H9 (cell line): ENCODE measurements around the gene CEMIP2. TPM values are rescaled to one million over a fixed set of nuclear protein-coding genes. Genes with fewer than 3 reads are reported as not detected.

Source experiments
- DNase-seq: peaks from one replicate; pipeline ENCODE4 v3.0.0-alpha.2; 2017
- H2AFZ ChIP-seq: one replicate; pipeline ENCODE4 v1.6.1; 2013; ENCODE audit warnings: mild to moderate bottlenecking, low read length, control low read depth, moderate library complexity
- H2AK5ac ChIP-seq: 2 replicates; pipeline ENCODE4 v1.6.1; 2013; ENCODE audit warnings: low read length, control low read depth, mixed read lengths; ENCODE audit not compliant: insufficient read length
- H2BK120ac ChIP-seq: one replicate; pipeline ENCODE4 v1.6.1; 2013; ENCODE audit warnings: low read depth, mild to moderate bottlenecking, low read length, control low read depth, inconsistent platforms; ENCODE audit not compliant: poor library complexity, severe bottlenecking
- H2BK12ac ChIP-seq: 2 replicates; pipeline ENCODE4 v1.6.1; 2013; ENCODE audit warnings: low read length, control low read depth, mixed read lengths, low read depth; ENCODE audit not compliant: insufficient read length
- H2BK15ac ChIP-seq: 2 replicates; pipeline ENCODE4 v1.6.1; 2013; ENCODE audit warnings: low read depth, low read length, control low read depth
- H2BK20ac ChIP-seq: one replicate; pipeline ENCODE4 v1.6.1; 2013; ENCODE audit warnings: low read depth, mild to moderate bottlenecking, low read length, control low read depth, inconsistent platforms; ENCODE audit not compliant: poor library complexity, severe bottlenecking
- H2BK5ac ChIP-seq: 2 replicates; pipeline ENCODE4 v1.6.1; 2013; ENCODE audit warnings: low read length, control low read depth, mixed read lengths; ENCODE audit not compliant: insufficient read length
- H3K14ac ChIP-seq: 2 replicates; pipeline ENCODE4 v1.6.1; 2013; ENCODE audit warnings: low read length, control low read depth; ENCODE audit not compliant: insufficient read depth
- H3K18ac ChIP-seq: 2 replicates; pipeline ENCODE4 v1.6.1; 2013; ENCODE audit warnings: low read depth, mild to moderate bottlenecking, mixed read lengths, low read length, control low read depth; ENCODE audit not compliant: insufficient read length
- H3K23ac ChIP-seq: 2 replicates; pipeline ENCODE4 v1.6.1; 2013; ENCODE audit warnings: low read length, control low read depth, mixed read lengths, low read depth; ENCODE audit not compliant: insufficient read length
- H3K23me2 ChIP-seq: 2 replicates; pipeline ENCODE4 v1.6.1; 2013; ENCODE audit warnings: low read depth, mild to moderate bottlenecking, mixed read lengths, low read length, control low read depth; ENCODE audit not compliant: insufficient read length, poor library complexity, severe bottlenecking
- H3K27ac ChIP-seq: 2 replicates; pipeline ENCODE4 v1.5.1; 2013; ENCODE audit warnings: low read length, control low read depth, mixed read lengths, low read depth; ENCODE audit not compliant: insufficient read length
- H3K27me3 ChIP-seq: 2 replicates; pipeline ENCODE4 v1.6.1; 2013; ENCODE audit warnings: low read length, control low read depth, inconsistent platforms; ENCODE audit not compliant: insufficient read depth
- H3K4ac ChIP-seq: 2 replicates; pipeline ENCODE4 v1.6.1; 2013; ENCODE audit warnings: low read depth, mild to moderate bottlenecking, control low read depth, inconsistent platforms, low read length, moderate library complexity
- H3K4me1 ChIP-seq: 2 replicates; pipeline ENCODE4 v1.6.1; 2013; ENCODE audit warnings: low read length, control low read depth, inconsistent platforms; ENCODE audit not compliant: insufficient read depth
- H3K4me2 ChIP-seq: 2 replicates; pipeline ENCODE4 v1.6.1; 2013; ENCODE audit warnings: low read length, control low read depth, mixed read lengths; ENCODE audit not compliant: insufficient read length, insufficient read depth
- H3K56ac ChIP-seq: 2 replicates; pipeline ENCODE4 v1.6.1; 2013; ENCODE audit warnings: low read depth, mild to moderate bottlenecking, mixed read lengths, low read length, control low read depth; ENCODE audit not compliant: insufficient read length
- H3K79me1 ChIP-seq: 2 replicates; pipeline ENCODE4 v1.6.1; 2013; ENCODE audit warnings: low read depth, mild to moderate bottlenecking, moderate library complexity, low read length, control low read depth, inconsistent platforms; ENCODE audit not compliant: insufficient read depth, poor library complexity, severe bottlenecking
- H3K79me2 ChIP-seq: 2 replicates; pipeline ENCODE4 v1.6.1; 2013; ENCODE audit warnings: low read length, control low read depth, inconsistent platforms; ENCODE audit not compliant: insufficient read depth
- H3K9ac ChIP-seq: 2 replicates; pipeline ENCODE4 v1.6.1; 2013; ENCODE audit warnings: low read length, control low read depth, mixed read lengths; ENCODE audit not compliant: insufficient read length; ENCODE audit errors: extremely low read depth
- H3K9me3 ChIP-seq: one replicate; pipeline ENCODE4 v1.6.1; 2013; ENCODE audit warnings: low read depth, low read length, inconsistent platforms; ENCODE audit not compliant: control insufficient read depth
- H3T11ph ChIP-seq: one replicate; pipeline ENCODE4 v1.6.1; 2013; ENCODE audit warnings: mild to moderate bottlenecking, low read length, control low read depth, inconsistent platforms
- H4K20me1 ChIP-seq: one replicate; pipeline ENCODE4 v1.6.1; 2013; ENCODE audit not compliant: control insufficient read depth, insufficient read length, insufficient read depth
- H4K5ac ChIP-seq: 2 replicates; pipeline ENCODE4 v1.6.1; 2013; ENCODE audit warnings: low read depth, mild to moderate bottlenecking, mixed read lengths, low read length, control low read depth; ENCODE audit not compliant: insufficient read length
- H4K8ac ChIP-seq: replicated peaks from 2 replicates; pipeline ENCODE4 v1.6.1; 2013; ENCODE audit warnings: low read length, control low read depth, mixed read lengths, low read depth; ENCODE audit not compliant: insufficient read length
- H4K91ac ChIP-seq: 2 replicates; pipeline ENCODE4 v1.6.1; 2013; ENCODE audit warnings: low read depth, mild to moderate bottlenecking, moderate library complexity, mixed read lengths, low read length, control low read depth; ENCODE audit not compliant: insufficient read length
- H3K27ac Mint-ChIP-seq, 3 experiments: 2 replicates in 2 of 3; 3 replicates in 1 of 3; pipeline ENCODE4 v1.8.0; 2020 to 2021; ENCODE audit warnings: mixed read lengths in 3 of 3, mild to moderate bottlenecking in 1 of 3, moderate library complexity in 1 of 3
- H3K27me3 Mint-ChIP-seq: 2 replicates; pipeline ENCODE4 v1.8.0; 2021; ENCODE audit warnings: low read depth, mild to moderate bottlenecking, moderate library complexity, mixed read lengths
- H3K36me3 Mint-ChIP-seq, 3 experiments: 2 replicates in 2 of 3; 3 replicates in 1 of 3; pipeline ENCODE4 v1.8.0; 2020 to 2021; ENCODE audit warnings: low read depth in 3 of 3, mixed read lengths in 3 of 3; ENCODE audit not compliant: insufficient read depth in 1 of 3
- H3K4me1 Mint-ChIP-seq, 2 experiments: 2 replicates each; pipeline ENCODE4 v1.8.0; 2020; ENCODE audit warnings: mixed read lengths in 2 of 2
- H3K4me3 Mint-ChIP-seq, 2 experiments: 2 replicates in 1 of 2; 3 replicates in 1 of 2; pipeline ENCODE4 v1.8.0; 2020 to 2021; ENCODE audit warnings: mild to moderate bottlenecking in 2 of 2, mixed read lengths in 2 of 2, moderate library complexity in 1 of 2
- H3K9me3 Mint-ChIP-seq, 2 experiments: 2 replicates in 1 of 2; 3 replicates in 1 of 2; pipeline ENCODE4 v1.8.0; 2020; ENCODE audit warnings: mild to moderate bottlenecking in 2 of 2, mixed read lengths in 2 of 2, moderate library complexity in 1 of 2
- CTCF ChIP-seq: fragments of 200-600 bp; sonication (generic); conservative IDR thresholded peaks from 3 replicates; pipeline ENCODE4 v1.8.0; 2021; ENCODE audit warnings: antibody characterized with exemption, mild to moderate bottlenecking
- WGBS: extraction: QIAGEN DNeasy Blood & Tissue Kit; methylation state at CpG from one replicate; pipeline ENCODE4 v1.1.7; 2013; ENCODE audit warnings: missing lambda C conversion rate, low lambda C conversion rate, mixed read lengths; ENCODE audit not compliant: insufficient read length; ENCODE audit errors: extremely low coverage; 5-methylcytosine and 5-hydroxymethylcytosine counted together
- total RNA-seq: library from RNA; stranded (reverse); gene quantifications from 2 replicates; pipeline ENCODE4 v1.2.1, GENCODE V29; 2021

Gene CEMIP2
- total RNA-seq, 1 experiment from 2014 or later = 77.2 TPM

GRCh38 chr9:71637926-71638325 is 130.4 kb downstream of the CEMIP2 start:
- Histone ChIP-seq H3K14ac (no peak overlapping the region), H3K9me3 (no peaks in the 10 kb centered on the region), H3K79me2 (no peaks in the 10 kb centered on the region), H2AFZ (no peak overlapping the region), H3K18ac (no peak overlapping the region), H3K23ac (no peak overlapping the region), H3K27me3 (peaks cover 2% of the 10 kb centered on the region; the same call in 1 of the 2 replicates), H2BK15ac (no peak overlapping the region), H3K4me1 (no peaks in the 10 kb centered on the region), H2BK120ac (no peak overlapping the region), H4K5ac (no peak overlapping the region), H3K27ac (no peak overlapping the region), H3K9ac (no peak overlapping the region), H3K79me1 (no peaks in the 10 kb centered on the region), H2BK20ac (no peak overlapping the region), H3K4ac (no peak overlapping the region), H3K56ac (no peak overlapping the region), H4K91ac (no peak overlapping the region), H3K4me2 (no peak overlapping the region), H4K8ac (no peak overlapping the region), H2AK5ac (no peak overlapping the region), H3T11ph (no peak overlapping the region), H3K23me2 (no peaks in the 10 kb centered on the region), H2BK12ac (no peak overlapping the region), H2BK5ac (no peak overlapping the region), H4K20me1 (no peaks in the 10 kb centered on the region)
- Mint-ChIP-seq H3K9me3 (no peaks in the 10 kb centered on the region), H3K4me1 (peaks cover 0 to 9% of the 10 kb centered on the region in 2 experiments; a peak in 1 of 4 replicates), H3K4me3 (no peak overlapping the region), H3K27ac (no peak overlapping the region), H3K36me3 (no peaks in the 10 kb centered on the region), H3K27me3 (no peaks in the 10 kb centered on the region; the same call in 1 of the 2 replicates)
- no peak for DNase-seq
- WGBS = no CpG with 5 or more reads among the region's 5 CpGs
- TF ChIP-seq CTCF = no peak
